Anterior cingulate cortex (tissue), 58 donors: Measurements from ENCODE around the gene ANKHD1.

Source experiments
- DNase-seq, 58 donors: peaks; one replicate each; lab custom pipeline; 2025; lab: John Stamatoyannopoulos, UW

Gene ANKHD1

GRCh38 chr5:140502834-140503233 is 101.2 kb downstream of the ANKHD1 start:
- DNase-seq: no peak

GRCh38 chr5:140509898-140510297 is 108.3 kb downstream of the ANKHD1 start:
- no peak for DNase-seq

- no peak for DNase-seq
Measured at GRCh38 chr5:140513124-140513523, 111.5 kb downstream of the ANKHD1 start.

GRCh38 chr5:140524003-140524402 is 122.4 kb downstream of the ANKHD1 start:
- DNase-seq: no peak

GRCh38 chr5:140540227-140540626 is 138.6 kb downstream of the ANKHD1 start:
- DNase-seq: no peak

GRCh38 chr5:140542972-140543371 is 141.3 kb downstream of the ANKHD1 start:
- no peak for DNase-seq

- no peak for DNase-seq
Measured at GRCh38 chr5:140544986-140545385, 143.4 kb downstream of the ANKHD1 start.

GRCh38 chr5:140545606-140546005 is 144.0 kb downstream of the ANKHD1 start:
- no peak for DNase-seq

GRCh38 chr5:140546851-140547507 is 145.3 kb downstream of the ANKHD1 start:
- DNase-seq: no peak

GRCh38 chr5:140547508-140548299 is 146.1 kb downstream of the ANKHD1 start, which contains the start of gene EIF4EBP3:
TSS of gene EIF4EBP3 (plus strand) at chr5:140547662. CDS start at chr5:140547738, 76 bp downstream.
- peak; percentile 46 to 98 (median 94) for DNase-seq

- DNase-seq: no peak
Measured at GRCh38 chr5:140548300-140548688, 146.7 kb downstream of the ANKHD1 start.

GRCh38 chr5:140548791-140549190 is 147.2 kb downstream of the ANKHD1 start:
- DNase-seq: no peak

GRCh38 chr5:140549237-140550144 is 147.9 kb downstream of the ANKHD1 start:
- peak in 7 of 58 donors; percentile 8 to 43 (median 19) for DNase-seq

GRCh38 chr5:140550147-140551079 is 148.8 kb downstream of the ANKHD1 start:
- peak in 7 of 58 donors; percentile 4 to 60 (median 23) for DNase-seq

- no peak for DNase-seq
Measured at GRCh38 chr5:140551872-140552271, 150.2 kb downstream of the ANKHD1 start.

- DNase-seq: no peak
Measured at GRCh38 chr5:140553657-140554056, 152.0 kb downstream of the ANKHD1 start.

- no peak for DNase-seq
Measured at GRCh38 chr5:140554454-140554853, 152.8 kb downstream of the ANKHD1 start.

GRCh38 chr5:140555747-140556312 is 154.2 kb downstream of the ANKHD1 start:
- DNase-seq: no peak

GRCh38 chr5:140556438-140556837 is 154.8 kb downstream of the ANKHD1 start:
- no peak for DNase-seq
